Epidermal melanocyte (primary cell): ENCODE results near the gene FRMD4B.
"Not testable (repeated sequence)": the region's sequence is repeated elsewhere in the genome, so short reads cannot be mapped to it uniquely, and the experiment has no call there.

Source experiments
- DNase-seq: peaks from one replicate; pipeline ENCODE4 v3.0.0; 2011; ENCODE audit warnings: low spot score; ENCODE audit not compliant: insufficient read length

Gene FRMD4B

GRCh38 chr3:69283913-69284611 lies 101.8 kb downstream of the FRMD4B start:
- DNase-seq = no peak

DNA sequence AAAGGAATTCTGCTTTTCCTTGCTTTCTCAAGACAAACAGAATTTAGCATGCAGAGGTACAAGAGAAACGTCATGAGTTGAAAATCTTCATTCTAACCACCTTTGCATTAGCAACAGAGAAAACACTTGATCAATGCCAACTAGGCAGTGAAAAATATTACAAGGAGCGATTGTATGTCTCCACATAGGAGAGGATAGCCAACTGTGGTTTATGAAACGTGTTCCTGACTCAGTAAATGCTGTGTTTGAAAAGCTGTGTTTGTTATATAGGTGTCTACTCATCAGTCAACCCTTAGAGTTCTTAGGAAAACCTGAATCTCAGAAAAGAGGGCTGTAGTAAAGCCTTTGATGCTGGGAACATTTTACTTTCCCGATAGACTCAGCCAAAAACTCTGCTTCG lies 102.4 kb downstream of the FRMD4B start:
- no peak for DNase-seq

GRCh38 chr3:69282181-69282580 lies 103.7 kb downstream of the FRMD4B start:
- no peak for DNase-seq

GRCh38 chr3:69277403-69277802 lies 108.5 kb downstream of the FRMD4B start:
- DNase-seq = not testable (repeated sequence)

- DNase-seq = no peak
Observed at GRCh38 chr3:69276884-69277283, 109.0 kb downstream of the FRMD4B start.

- not testable (repeated sequence) for DNase-seq
Observed at GRCh38 chr3:69276191-69276590, 109.7 kb downstream of the FRMD4B start.

GRCh38 chr3:69273896-69274295 lies 112.0 kb downstream of the FRMD4B start:
- DNase-seq = no peak

- no peak for DNase-seq
Observed at GRCh38 chr3:69272556-69272955, 113.3 kb downstream of the FRMD4B start.

DNA sequence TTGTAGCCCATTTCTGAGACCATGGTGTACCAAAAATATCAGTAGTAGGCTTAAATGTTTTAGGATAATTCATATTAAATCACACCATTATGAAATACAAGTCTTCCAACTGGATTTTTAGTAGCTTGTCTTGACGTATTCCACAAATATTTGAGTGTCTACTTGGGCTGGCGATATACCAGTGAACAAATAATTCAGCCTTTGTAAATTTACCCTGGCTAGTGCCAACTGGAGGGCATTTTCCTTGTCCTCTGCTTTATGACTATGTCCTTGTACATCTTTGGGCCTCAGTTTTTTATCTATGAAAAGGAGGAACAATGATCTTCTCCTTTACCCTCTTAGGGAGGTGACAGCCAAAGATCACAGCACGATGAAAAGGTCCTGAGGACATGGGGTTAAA lies 114.8 kb downstream of the FRMD4B start:
- DNase-seq = no peak

- no peak for DNase-seq
Observed at GRCh38 chr3:69266585-69266984, 119.3 kb downstream of the FRMD4B start.

DNA sequence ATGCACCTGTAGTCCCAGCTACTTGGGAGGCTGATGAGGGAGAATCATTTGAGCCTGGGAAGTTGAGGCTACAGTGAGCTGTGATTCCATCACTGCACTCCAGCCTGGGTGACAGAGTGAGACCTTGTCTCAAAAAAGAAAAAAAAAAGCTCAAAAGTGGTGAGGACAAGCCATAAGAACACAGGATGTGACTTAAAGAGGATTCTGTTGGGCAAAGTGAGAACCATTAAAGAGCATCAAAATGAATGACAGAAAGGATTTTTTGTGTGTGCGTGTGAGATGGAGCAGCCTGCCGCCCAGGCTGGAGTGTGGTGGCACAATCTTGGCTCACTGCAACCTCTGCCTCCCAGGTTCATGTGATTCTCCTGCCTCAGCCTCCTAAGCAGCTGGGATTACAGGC lies 119.8 kb downstream of the FRMD4B start:
- not testable (repeated sequence) for DNase-seq

DNA sequence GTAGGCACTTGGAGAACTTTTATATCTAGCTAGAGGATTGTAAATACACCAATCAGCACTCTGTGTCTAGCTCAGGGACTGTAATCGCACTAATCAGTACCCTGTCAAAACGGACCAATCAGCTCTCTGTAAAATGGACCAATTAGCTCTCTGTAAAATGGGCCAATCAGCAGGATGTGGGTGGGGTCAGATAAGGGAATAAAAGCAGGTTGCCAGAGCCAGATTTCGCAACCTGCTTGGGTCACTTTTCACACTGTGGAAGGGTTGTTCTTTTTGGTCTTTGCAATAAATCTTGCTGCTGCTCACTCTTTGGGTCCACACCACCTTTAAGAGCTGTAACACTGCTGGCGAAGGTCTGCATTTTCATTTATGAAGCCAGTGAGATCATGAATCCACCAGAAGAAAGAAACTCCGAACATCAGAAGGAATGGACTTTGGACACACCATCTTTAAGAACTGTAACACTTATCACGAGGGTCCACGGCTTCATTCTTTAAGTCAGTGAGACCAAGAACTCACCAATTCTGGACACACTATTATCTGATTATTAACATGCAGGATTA lies 125.0 kb downstream of the FRMD4B start:
- DNase-seq = not testable (repeated sequence)

DNA sequence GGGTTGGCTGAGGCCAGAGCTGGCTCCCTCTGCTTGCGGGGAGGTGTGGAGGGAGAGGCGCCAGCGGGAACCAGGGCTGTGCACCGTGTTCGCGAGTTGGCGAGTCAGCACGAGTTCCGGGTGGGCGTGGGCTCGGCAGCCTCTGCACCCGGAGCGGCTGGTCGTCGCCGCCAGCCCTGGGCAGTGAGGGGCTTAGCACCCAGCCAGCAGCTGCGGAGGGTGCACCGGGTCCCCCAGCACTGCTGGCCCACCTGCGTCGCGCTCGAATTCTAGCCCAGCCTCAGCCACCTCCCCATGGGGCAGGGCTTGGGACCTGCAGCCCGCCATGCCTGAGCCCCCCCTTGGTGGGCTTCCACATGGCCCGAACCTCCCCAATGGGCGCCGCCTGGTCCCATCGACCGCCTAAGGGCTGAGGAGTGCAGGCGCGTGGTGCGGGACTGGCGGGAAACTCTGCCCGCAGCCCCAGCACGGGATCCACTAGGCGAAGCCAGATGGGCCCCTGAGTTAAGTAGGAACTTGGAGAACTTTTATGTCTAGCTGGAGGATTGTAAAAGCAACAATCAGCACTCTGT lies 125.6 kb downstream of the FRMD4B start:
- no peak for DNase-seq

GRCh38 chr3:69259125-69259524 lies 126.8 kb downstream of the FRMD4B start:
- DNase-seq = no peak

DNA sequence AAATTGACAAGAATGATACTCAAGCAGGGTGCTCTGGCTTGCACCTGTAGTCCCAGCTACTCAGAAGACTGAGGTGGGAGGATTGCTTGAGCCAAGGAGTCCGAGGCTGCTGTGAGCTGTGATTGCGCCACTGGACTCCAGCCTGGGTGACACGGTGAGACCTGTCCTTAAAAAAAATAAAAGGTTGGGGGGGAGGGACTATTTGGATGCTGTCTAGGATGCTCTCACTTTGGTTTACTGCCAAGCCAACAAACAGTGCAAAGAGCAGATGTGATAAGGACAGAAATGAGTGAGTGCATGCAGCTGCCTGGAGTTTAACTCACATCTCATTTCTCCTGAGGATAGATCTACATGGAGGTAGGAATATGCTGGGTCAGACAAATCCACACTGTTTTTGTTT lies 130.0 kb downstream of the FRMD4B start:
- DNase-seq = no peak

DNA sequence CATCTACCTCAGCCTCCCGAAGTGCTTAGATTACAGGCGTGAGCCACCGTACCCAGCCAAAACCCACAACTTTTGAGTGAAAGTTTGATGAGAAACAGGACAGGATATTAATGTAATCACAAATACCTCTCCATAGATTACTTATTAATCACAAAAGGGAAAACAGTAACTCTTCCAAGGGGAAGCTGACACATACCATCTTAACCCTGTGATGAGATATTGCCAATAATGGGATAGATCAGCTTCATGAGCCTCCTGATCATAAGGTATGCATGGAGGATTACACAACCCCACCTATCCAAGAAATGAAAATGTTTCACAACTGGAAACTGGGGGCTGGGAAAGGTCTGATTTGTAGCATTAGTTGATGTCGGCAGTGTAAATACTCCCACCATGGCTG lies 131.5 kb downstream of the FRMD4B start:
- DNase-seq = no peak

DNA sequence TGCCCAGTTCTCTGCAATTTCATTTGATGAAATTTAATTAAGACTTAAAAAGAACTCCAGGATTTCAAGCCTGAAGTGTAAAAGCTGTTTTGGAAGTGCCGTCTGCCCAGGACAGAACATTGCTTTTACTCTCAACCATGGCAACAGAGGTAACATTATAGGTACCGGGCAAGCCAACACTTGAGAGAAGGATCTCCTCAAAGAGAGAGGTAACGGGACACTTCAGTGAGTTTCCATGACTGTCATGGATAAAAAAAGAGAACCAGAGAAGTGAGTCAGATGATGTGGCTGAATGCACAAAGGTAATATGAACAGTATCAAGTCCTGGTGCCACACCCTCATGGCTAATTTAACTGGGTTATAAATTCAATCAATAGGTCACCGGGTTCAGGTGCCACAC lies 133.3 kb downstream of the FRMD4B start:
- DNase-seq = no peak

DNA sequence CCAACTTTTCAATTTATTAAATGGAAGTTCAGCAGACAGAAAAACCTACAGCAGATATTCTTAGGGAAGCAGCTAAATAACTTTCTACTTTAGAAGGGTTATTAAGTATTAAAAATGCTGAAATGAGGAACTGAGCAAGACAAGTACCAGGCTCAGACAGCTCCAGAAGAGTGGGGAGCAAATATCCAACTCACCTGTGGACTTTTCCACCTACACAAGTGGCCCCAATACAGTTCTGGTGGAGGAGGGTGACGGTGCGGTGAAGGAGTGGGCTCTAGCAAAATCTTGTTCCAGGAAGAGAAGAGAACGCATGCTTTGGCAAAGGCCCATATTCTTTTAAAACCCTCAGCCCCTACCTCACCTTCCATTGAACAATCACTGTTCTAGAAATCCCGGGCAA lies 133.7 kb downstream of the FRMD4B start:
- no peak for DNase-seq

- DNase-seq = no peak
Observed at GRCh38 chr3:69251078-69251805, 134.6 kb downstream of the FRMD4B start.

DNA sequence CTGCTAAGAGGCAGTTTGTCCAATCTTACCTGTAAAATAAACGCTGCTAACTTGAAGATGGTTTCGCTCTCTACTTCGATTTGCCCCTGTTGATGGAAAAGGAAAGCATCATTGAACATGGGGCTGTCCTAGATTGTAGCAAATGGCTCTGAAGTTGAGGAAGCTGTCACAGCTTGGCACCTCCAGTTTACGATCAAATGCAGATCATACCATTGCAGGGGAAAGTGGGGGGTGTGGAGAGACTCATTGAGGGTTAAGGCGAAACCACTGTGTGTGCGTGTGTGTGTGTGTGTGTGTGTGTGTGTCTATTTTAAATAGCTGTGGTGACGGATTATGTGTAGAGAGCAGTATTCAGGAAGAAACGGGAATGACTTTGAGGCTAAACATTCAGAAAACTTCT lies 135.9 kb downstream of the FRMD4B start:
- DNase-seq = no peak

GRCh38 chr3:69249001-69249400 lies 136.9 kb downstream of the FRMD4B start:
- DNase-seq = no peak

GRCh38 chr3:69248436-69248835 lies 137.5 kb downstream of the FRMD4B start:
- no peak for DNase-seq
